ENCODE data around the gene HMCN1. TPM values are rescaled to one million over a fixed set of nuclear protein-coding genes. Genes with fewer than 3 reads are reported as not detected.
"Not testable (repeated sequence)": the region's sequence is repeated elsewhere in the genome, so short reads cannot be mapped to it uniquely, and the experiment has no call there.

Gene HMCN1
- total RNA-seq, 1 experiment from 2014 or later, result 1.2 TPM

DNA sequence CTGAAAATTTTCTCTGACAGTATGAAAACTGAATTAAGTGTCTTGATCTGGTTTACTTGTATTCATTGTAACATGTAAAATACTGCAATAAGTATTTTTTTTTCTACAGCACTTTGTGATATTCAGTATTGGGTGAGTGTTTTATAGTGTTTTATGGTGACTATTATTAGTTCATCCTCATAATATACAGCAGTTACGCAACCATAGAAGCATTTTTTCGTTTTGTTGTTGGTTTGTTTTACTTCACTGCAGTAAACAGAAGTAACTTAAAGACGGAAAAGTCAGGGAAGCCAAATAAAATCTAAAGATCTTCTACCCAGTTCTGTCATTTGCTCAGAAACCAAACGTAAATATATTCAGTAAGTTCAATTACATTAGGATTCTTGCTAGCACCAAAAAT, 390.8 kb downstream of the HMCN1 start:
- DNase-seq (ENCODE audit: extremely low read depth, low read depth), result no peak

- no peak for DNase-seq (ENCODE audit: extremely low read depth, low read depth)
These were observed 391.3 kb downstream of the HMCN1 start for GRCh38 chr1:186125511-186125910.

- DNase-seq (ENCODE audit: extremely low read depth, low read depth), result no peak
These were observed 395.6 kb downstream of the HMCN1 start for GRCh38 chr1:186129758-186130157.

GRCh38 chr1:186139115-186139514, 404.9 kb downstream of the HMCN1 start:
- no peak for DNase-seq (ENCODE audit: extremely low read depth, low read depth)

- DNase-seq (ENCODE audit: extremely low read depth, low read depth), result no peak
These were observed 405.5 kb downstream of the HMCN1 start for GRCh38 chr1:186139701-186140100.

DNA sequence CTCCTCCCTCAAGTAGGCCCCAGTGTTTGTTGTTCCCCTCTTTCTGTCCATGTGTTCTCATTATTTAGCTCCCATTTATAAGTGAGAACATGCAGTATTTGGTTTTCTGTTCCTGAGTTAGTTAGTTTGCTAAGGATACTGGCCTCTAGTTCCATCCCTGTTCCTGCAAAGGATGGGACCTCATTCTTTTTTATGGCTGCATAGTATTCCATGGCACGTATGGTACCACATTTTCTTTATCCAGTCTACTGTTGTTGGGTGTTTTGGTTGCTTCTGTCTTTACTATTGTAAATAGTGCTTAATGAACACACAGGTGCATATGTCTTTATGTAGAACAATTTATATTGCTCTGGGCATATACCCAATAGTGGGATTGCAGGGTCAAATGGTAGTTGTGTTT, 408.0 kb downstream of the HMCN1 start:
- DNase-seq (ENCODE audit: extremely low read depth, low read depth), result no peak

DNA sequence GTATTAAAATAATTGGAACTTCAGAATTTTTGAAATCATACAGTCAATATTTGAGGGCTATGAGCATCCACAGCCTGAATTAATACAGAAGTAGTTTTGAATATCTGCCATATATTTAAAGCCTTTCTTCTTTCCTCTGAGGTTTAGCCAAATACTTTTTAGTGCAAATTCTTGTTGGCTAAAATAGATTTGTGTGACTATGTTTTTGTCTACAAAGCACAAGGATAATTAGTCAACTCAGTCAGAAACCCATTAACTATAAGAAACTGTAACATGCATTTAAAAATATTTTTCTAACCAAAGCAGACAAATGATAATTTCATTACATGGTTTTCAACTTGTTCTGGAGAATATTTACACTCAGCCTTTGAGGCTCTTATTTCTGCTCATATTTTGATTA, 408.7 kb downstream of the HMCN1 start:
- DNase-seq (ENCODE audit: extremely low read depth, low read depth), result no peak

- no peak for DNase-seq (ENCODE audit: extremely low read depth, low read depth)
These were observed 409.3 kb downstream of the HMCN1 start for GRCh38 chr1:186143481-186143880.

GRCh38 chr1:186144505-186144904, 410.3 kb downstream of the HMCN1 start:
- no peak for DNase-seq (ENCODE audit: extremely low read depth, low read depth)

GRCh38 chr1:186146974-186147373, 412.8 kb downstream of the HMCN1 start:
- no peak for DNase-seq (ENCODE audit: extremely low read depth, low read depth)

DNA sequence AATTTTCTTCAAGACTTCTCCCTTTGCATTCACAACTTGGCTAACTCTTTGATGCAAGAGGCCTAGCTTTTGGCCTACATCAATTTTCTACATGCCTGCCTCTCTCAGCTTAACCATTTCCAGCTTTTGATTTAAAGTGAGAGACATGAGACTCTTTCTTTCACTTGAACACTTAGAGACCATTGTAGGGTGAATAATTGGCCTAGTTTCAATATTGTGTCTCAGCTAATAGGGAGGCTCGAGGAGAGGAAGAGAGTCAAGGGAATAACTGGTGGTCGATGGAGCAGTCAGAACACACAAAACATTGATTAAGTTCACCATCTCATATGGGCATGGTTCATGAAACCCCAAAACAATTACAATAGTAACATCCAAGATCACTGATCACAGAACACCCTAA, 415.4 kb downstream of the HMCN1 start:
- DNase-seq (ENCODE audit: extremely low read depth, low read depth), result no peak

GRCh38 chr1:186152227-186152619, 418.0 kb downstream of the HMCN1 start:
- no peak for DNase-seq (ENCODE audit: extremely low read depth, low read depth)

- DNase-seq (ENCODE audit: extremely low read depth, low read depth), result peak; percentile 67
These were observed 418.5 kb downstream of the HMCN1 start for GRCh38 chr1:186152620-186153239.

DNA sequence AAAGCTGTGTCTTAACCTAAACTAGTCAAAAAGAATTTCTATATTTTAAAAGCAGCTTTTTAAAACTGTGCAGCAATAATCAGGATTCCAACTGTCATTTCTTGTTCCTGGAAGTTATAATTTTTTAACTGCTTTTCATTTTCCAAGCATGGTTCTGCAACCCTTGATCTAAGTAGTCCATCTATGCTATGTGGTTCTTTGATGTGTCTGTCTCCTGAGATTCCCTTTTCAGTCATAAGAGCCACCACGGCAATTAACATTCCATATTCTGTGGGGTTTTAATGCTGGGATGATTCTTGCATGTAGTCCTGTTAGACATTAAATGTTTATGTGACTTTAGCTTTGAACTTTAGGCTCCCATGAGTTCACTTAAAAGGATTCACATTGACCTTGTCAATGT, 420.5 kb downstream of the HMCN1 start:
- no peak for DNase-seq (ENCODE audit: extremely low read depth, low read depth)

DNA sequence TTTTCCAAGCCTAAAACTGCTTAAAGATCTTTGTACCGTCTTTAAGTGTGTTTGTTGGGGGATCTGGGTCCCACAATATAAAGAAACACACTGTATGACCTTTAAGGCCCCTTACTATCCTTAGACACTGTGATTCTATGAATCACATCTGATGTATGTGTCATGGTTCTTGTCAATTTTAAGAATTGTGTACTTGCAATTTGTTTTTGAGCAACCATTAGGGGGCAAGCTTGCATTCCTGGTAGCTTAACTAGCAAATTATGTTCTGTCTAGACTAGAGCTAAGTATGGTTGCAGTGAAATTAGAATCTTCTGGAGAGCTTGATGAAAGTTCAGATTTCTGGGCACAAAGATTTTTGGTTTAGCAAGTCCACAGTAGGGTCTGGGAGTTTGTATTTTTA, 421.4 kb downstream of the HMCN1 start:
- peak; percentile 64 for DNase-seq (ENCODE audit: extremely low read depth, low read depth)

DNA sequence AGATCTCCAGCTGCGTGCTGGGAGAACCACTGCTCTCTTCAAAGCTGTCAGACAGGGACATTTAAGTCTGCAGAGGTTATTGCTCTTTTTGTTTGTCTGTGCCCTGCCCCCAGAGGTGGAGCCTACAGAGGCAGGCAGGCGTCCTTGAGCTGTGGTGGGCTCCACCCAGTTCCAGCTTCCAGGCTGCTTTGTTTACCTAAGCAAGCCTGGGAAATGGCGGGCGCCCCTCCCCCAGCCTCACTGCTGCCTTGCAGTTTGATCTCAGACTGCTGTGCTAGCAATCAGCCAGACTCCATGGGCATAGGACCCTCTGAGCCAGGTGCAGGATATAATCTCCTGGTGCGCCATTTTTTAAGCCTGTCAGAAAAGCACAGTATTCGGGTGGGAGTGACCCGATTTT, 428.7 kb downstream of the HMCN1 start:
- DNase-seq (ENCODE audit: extremely low read depth, low read depth), result not testable (repeated sequence)

- no peak for DNase-seq (ENCODE audit: extremely low read depth, low read depth)
These were observed 430.6 kb downstream of the HMCN1 start for GRCh38 chr1:186164773-186165172.

GRCh38 chr1:186165303-186165702, 431.1 kb downstream of the HMCN1 start:
- no peak for DNase-seq (ENCODE audit: extremely low read depth, low read depth)

GRCh38 chr1:186167096-186167668, 433.0 kb downstream of the HMCN1 start:
- no peak for DNase-seq (ENCODE audit: extremely low read depth, low read depth)

DNA sequence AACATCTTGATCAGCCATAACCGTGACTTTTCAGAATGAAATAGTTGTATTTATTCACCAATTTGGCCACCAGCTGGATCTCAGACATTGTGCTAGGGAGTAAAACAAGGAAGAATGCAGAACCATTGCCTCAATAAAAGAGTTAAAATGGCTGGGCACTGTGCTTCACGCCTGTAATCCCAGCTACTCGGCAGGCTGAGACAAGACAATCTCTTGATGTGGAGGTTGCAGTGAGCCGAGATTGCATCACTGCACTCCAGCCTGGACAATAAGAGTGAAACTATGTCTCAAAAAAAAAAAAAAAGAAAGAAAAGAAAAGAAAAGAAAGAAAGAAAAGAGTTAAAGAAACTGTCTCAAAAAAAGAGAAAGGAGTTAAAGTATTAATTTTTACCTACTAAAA, 441.4 kb downstream of the HMCN1 start:
- DNase-seq (ENCODE audit: extremely low read depth, low read depth), result peak; percentile 27

DNA sequence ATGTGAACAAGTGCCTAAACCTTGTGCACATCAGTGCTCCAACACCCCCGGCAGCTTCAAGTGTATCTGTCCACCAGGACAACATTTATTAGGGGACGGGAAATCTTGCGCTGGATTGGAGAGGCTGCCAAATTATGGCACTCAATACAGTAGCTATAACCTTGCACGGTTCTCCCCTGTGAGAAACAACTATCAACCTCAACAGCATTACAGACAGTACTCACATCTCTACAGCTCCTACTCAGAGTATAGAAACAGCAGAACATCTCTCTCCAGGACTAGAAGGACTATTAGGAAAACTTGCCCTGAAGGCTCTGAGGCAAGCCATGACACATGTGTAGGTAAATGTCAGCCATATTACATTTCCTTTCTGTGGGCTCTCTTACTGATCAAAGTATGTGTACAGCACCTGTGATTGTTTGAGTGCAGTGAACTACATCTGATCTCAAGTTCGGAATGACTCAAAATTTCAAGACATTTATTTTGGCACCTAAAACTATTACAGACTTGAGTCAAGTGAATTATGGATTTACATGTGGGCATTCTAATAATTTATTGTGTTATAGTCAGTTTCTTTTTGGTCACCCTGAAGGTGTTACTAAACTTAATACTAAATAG, 444.3 kb downstream of the HMCN1 start:
- DNase-seq (ENCODE audit: extremely low read depth, low read depth), result no peak

DNA sequence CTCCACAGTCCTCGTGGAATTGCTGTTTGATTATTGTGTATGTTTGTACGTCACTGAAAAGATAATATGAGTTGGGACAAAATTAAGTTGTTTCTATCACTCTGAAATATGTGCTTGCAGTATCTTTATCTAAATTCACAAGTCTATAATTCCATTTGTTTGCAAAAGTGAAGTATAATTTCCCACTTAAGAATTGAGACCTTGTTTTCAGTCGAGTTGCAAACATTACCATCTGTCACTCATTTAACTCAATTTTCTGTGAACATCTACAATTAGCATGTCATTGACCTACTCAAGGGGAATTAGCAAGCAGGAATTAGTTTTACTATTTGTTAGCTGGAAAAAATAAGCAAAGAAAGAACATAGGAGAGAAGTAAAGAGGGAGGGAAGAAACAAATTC, 445.0 kb downstream of the HMCN1 start:
- no peak for DNase-seq (ENCODE audit: extremely low read depth, low read depth)
